ENCODE data around the gene DNAH9.

DNAH9 gene

GRCh38 chr17:11557727-11558452, 40.4 kb upstream of the DNAH9 start:
- no peaks in the 10 kb centered on the region; a peak in 1 of 22 replicates for H3K9me3 ChIP-seq (replicated peaks in 1 of 11)
- H3K36me3 ChIP-seq, result no peaks in the 10 kb centered on the region
- no peak for TF ChIP-seq Cebpa-rat (IDR thresholded peaks at IDR 0.05)
- no peak overlapping the region for H3K4me2 ChIP-seq
- H3K4me1 ChIP-seq, result peaks cover 0 to 9% (median 0%) of the 10 kb centered on the region in 10 experiments; a peak in 3 of 20 replicates
- no peak overlapping the region for H3K27ac ChIP-seq
- no peak overlapping the region for H3K9ac ChIP-seq
- H3K27me3 ChIP-seq, result no peaks in the 10 kb centered on the region
- H4K20me1 ChIP-seq, result no peaks in the 10 kb centered on the region
- no peak overlapping the region for H3K4me3 ChIP-seq

GRCh38 chr17:11558681-11559234, 39.5 kb upstream of the DNAH9 start:
- H3K4me3 ChIP-seq, result no peak overlapping the region
- no peak overlapping the region for H3K4me2 ChIP-seq
- no peaks in the 10 kb centered on the region for H3K36me3 ChIP-seq
- H4K20me1 ChIP-seq, result no peaks in the 10 kb centered on the region
- no peak for TF ChIP-seq Cebpa-rat (IDR thresholded peaks at IDR 0.05)
- peaks cover 0 to 9% (median 0%) of the 10 kb centered on the region in 10 experiments; a peak in 3 of 20 replicates for H3K4me1 ChIP-seq
- no peak overlapping the region for H3K27ac ChIP-seq
- no peaks in the 10 kb centered on the region for H3K27me3 ChIP-seq
- H3K9ac ChIP-seq, result no peak overlapping the region
- H3K9me3 ChIP-seq (replicated peaks in 1 of 11), result no peaks in the 10 kb centered on the region; a peak in 1 of 22 replicates

GRCh38 chr17:11559601-11560000, 38.7 kb upstream of the DNAH9 start:
- no peak for TF ChIP-seq Cebpa-rat (IDR thresholded peaks at IDR 0.05)
- no peaks in the 10 kb centered on the region for H3K36me3 ChIP-seq
- H3K27me3 ChIP-seq, result no peaks in the 10 kb centered on the region
- H3K4me3 ChIP-seq, result no peak overlapping the region
- peak overlapping the region in 1 of 11 experiments; percentile 10; a peak in 1 of 22 replicates for H3K4me2 ChIP-seq
- no peaks in the 10 kb centered on the region for H4K20me1 ChIP-seq
- no peak overlapping the region for H3K9ac ChIP-seq
- no peak overlapping the region for H3K27ac ChIP-seq
- H3K4me1 ChIP-seq, result peaks cover 0 to 9% (median 0%) of the 10 kb centered on the region in 10 experiments; a peak in 3 of 20 replicates
- no peaks in the 10 kb centered on the region; a peak in 1 of 22 replicates for H3K9me3 ChIP-seq (replicated peaks in 1 of 11)

GRCh38 chr17:11561281-11561680, 37.0 kb upstream of the DNAH9 start:
- H3K4me1 ChIP-seq, result peaks cover 0 to 9% (median 0%) of the 10 kb centered on the region in 10 experiments; a peak in 3 of 20 replicates
- no peak overlapping the region for H3K4me3 ChIP-seq
- H3K9ac ChIP-seq, result no peak overlapping the region
- H4K20me1 ChIP-seq, result no peaks in the 10 kb centered on the region
- no peak overlapping the region for H3K27ac ChIP-seq
- H3K27me3 ChIP-seq, result no peaks in the 10 kb centered on the region
- no peak for TF ChIP-seq Cebpa-rat (IDR thresholded peaks at IDR 0.05)
- H3K9me3 ChIP-seq (replicated peaks in 1 of 11), result no peaks in the 10 kb centered on the region; a peak in 1 of 22 replicates
- H3K36me3 ChIP-seq, result no peaks in the 10 kb centered on the region
- H3K4me2 ChIP-seq, result no peak overlapping the region

GRCh38 chr17:11561702-11562101, 36.6 kb upstream of the DNAH9 start:
- Histone ChIP-seq H3K4me1 (peaks cover 0 to 9% (median 0%) of the 10 kb centered on the region in 10 experiments; a peak in 3 of 20 replicates), H3K4me2 (no peak overlapping the region), H3K27me3 (no peaks in the 10 kb centered on the region), H4K20me1 (no peaks in the 10 kb centered on the region), H3K27ac (no peak overlapping the region), H3K9ac (no peak overlapping the region), H3K36me3 (no peaks in the 10 kb centered on the region), H3K9me3 (replicated peaks in 1 of 11) (no peaks in the 10 kb centered on the region; a peak in 1 of 22 replicates), H3K4me3 (no peak overlapping the region)
- TF ChIP-seq Cebpa-rat (IDR thresholded peaks at IDR 0.05), result no peak

GRCh38 chr17:11564589-11565380, 33.5 kb upstream of the DNAH9 start:
- no peak overlapping the region for H3K4me2 ChIP-seq
- H3K9me3 ChIP-seq (replicated peaks in 1 of 11), result 0 out of 22 replicates have a peak, but pooled peaks cover 0 to 4% (median 0%) of the 10 kb centered on the region in 11 experiments
- no peaks in the 10 kb centered on the region for H4K20me1 ChIP-seq
- peaks cover 0 to 6% (median 0%) of the 10 kb centered on the region in 10 experiments; a peak in 3 of 20 replicates for H3K4me1 ChIP-seq
- H3K36me3 ChIP-seq, result no peaks in the 10 kb centered on the region
- TF ChIP-seq Cebpa-rat (IDR thresholded peaks at IDR 0.05), result no peak
- no peak overlapping the region for H3K9ac ChIP-seq
- no peak overlapping the region for H3K4me3 ChIP-seq
- H3K27me3 ChIP-seq, result no peaks in the 10 kb centered on the region
- H3K27ac ChIP-seq, result no peak overlapping the region

- Histone ChIP-seq H3K36me3 (no peaks in the 10 kb centered on the region), H3K27me3 (no peaks in the 10 kb centered on the region), H4K20me1 (no peaks in the 10 kb centered on the region), H3K4me3 (no peak overlapping the region), H3K4me2 (no peak overlapping the region), H3K9ac (no peak overlapping the region), H3K9me3 (replicated peaks in 1 of 11) (0 out of 22 replicates have a peak, but pooled peaks cover 0 to 4% (median 0%) of the 10 kb centered on the region in 11 experiments), H3K4me1 (no peaks in the 10 kb centered on the region), H3K27ac (no peak overlapping the region)
- TF ChIP-seq Cebpa-rat (IDR thresholded peaks at IDR 0.05), result no peak
Measured at GRCh38 chr17:11565591-11565990, 32.7 kb upstream of the DNAH9 start.

GRCh38 chr17:11578998-11579397, 19.3 kb upstream of the DNAH9 start:
- H3K36me3 ChIP-seq, result no peaks in the 10 kb centered on the region; a peak in 1 of 22 replicates
- H3K9ac ChIP-seq, result no peak overlapping the region
- no peak for TF ChIP-seq Cebpa-rat (IDR thresholded peaks at IDR 0.05)
- H3K4me1 ChIP-seq, result no peaks in the 10 kb centered on the region
- H3K4me2 ChIP-seq, result no peak overlapping the region
- H3K9me3 ChIP-seq (replicated peaks in 1 of 11), result peaks cover 11 to 24% (median 21%) of the 10 kb centered on the region in 11 experiments
- H3K4me3 ChIP-seq, result no peak overlapping the region
- H3K27ac ChIP-seq, result no peak overlapping the region
- H4K20me1 ChIP-seq, result no peaks in the 10 kb centered on the region
- H3K27me3 ChIP-seq, result no peaks in the 10 kb centered on the region

GRCh38 chr17:11580677-11581076, 17.6 kb upstream of the DNAH9 start:
- TF ChIP-seq Cebpa-rat (IDR thresholded peaks at IDR 0.05), result no peak
- no peaks in the 10 kb centered on the region for H3K27me3 ChIP-seq
- no peak overlapping the region for H3K27ac ChIP-seq
- H4K20me1 ChIP-seq, result no peaks in the 10 kb centered on the region
- peaks cover 11 to 25% (median 21%) of the 10 kb centered on the region in 11 experiments for H3K9me3 ChIP-seq (replicated peaks in 1 of 11)
- no peaks in the 10 kb centered on the region; a peak in 1 of 22 replicates for H3K36me3 ChIP-seq
- no peak overlapping the region for H3K9ac ChIP-seq
- no peak overlapping the region for H3K4me3 ChIP-seq
- no peaks in the 10 kb centered on the region for H3K4me1 ChIP-seq
- H3K4me2 ChIP-seq, result no peak overlapping the region

Measured in BLaER1 treated with 17β-estradiol and CSF1 and Interleukin-3, amounts not matched to agents 10 nM and 100 nM (cell line).